Measurements from ENCODE around the gene MYH3.
"Not testable (repeated sequence)": the region's sequence is repeated elsewhere in the genome, so short reads cannot be mapped to it uniquely, and the experiment has no call there.

Gene MYH3

DNA sequence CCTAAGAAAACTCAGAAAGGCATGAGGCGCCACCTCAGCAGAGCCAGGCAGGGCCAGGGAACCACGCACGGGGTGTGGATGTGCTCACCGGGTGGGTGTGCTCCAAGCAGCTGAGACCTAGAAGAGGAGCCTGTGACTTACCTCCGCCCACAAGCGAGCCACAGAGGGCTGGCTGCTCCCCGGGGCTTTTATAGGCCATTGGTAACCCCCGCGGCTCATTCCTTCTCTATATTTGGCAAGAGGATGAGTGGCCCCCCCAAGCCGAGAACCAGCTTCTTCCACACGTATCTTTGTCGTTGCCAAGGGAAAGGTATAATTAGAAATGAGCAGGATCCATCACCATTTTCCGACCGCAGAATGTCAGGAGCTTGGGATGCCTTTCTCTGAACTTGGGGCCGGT, at the start of gene MYH3:
TSS of gene MYH3 (minus strand) at position 162 of the 400 bp plus-strand sequence. CDS start 2,245 bp downstream, outside the sequence.
- no peak for DNase-seq (ENCODE audit: low spot score)

- DNase-seq (ENCODE audit: low spot score), result no peak
These were observed 48.6 kb upstream of the MYH3 start for GRCh38 chr17:10705727-10706126.

- DNase-seq (ENCODE audit: low spot score), result no peak
These were observed 45.5 kb upstream of the MYH3 start for GRCh38 chr17:10702574-10702973.

DNA sequence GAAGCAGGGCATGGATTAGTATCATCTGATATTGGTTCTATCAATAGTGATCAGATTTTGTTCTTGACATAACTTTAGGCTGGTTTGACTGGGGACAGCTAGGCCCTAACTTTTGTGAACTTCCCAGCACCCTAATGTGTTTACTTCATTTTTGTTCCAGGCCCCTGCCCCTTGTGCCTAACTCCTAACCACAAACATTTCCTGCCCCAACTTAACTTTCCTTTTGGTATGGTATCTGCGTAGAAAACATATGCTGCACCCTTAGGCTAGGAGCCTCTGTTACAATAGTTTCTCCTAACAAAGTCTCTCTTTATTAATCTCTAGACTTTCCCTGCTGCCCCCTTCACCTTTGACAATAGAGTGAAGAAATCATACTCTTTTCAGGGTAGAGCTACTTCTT, 42.7 kb upstream of the MYH3 start:
- no peak for DNase-seq (ENCODE audit: low spot score)

DNA sequence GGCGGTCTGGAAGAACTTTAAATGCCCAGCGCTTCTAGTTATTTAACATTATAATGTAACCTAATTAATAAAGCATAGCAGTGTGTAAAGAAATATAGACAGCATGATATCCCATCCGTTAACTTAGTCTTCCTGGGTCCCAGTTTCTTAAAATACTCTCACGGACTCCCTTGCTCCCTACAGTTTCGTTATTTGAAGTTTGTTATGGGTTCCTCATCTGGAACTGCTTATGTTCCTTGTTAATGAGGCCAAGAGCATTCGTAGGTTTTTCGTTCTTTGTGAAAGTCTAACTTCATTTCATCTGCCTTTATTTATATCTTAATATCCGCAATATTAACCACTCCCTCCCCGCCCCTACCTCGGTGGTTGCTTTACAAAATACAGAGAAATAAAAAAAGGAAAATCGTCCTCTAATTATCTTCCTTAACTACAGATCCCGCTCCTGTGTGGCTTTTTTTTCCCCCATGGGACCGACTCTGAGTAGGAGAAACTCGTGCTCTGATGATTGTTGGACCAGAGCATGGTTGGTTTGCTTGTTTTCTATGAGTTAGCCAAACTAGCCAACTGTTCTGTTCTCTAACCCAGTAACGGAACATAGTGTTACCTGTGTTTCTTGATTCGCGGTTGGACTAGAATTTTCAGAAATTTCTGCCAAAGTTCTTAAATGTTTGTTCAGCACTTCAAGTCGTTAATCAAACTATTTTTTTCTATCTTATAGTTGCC, 41.1 kb upstream of the MYH3 start:
- peak; percentile 41 for DNase-seq (ENCODE audit: low spot score)

- peak; percentile 94 for DNase-seq (ENCODE audit: low spot score)
These were observed 40.3 kb upstream of the MYH3 start, which contains the start of the genes ADPRM and SCO1 for GRCh38 chr17:10697092-10698081. Gene ADPRM (plus strand): TSS chr17:10697594. CDS start chr17:10704927, 7,333 bp downstream. Gene SCO1 (minus strand): TSS chr17:10697533. CDS start chr17:10697507, 26 bp downstream.

GRCh38 chr17:10695875-10696407, 38.8 kb upstream of the MYH3 start:
- not testable (repeated sequence) for DNase-seq (ENCODE audit: low spot score)

GRCh38 chr17:10687499-10687898, 30.4 kb upstream of the MYH3 start:
- DNase-seq (ENCODE audit: low spot score), result no peak

DNA sequence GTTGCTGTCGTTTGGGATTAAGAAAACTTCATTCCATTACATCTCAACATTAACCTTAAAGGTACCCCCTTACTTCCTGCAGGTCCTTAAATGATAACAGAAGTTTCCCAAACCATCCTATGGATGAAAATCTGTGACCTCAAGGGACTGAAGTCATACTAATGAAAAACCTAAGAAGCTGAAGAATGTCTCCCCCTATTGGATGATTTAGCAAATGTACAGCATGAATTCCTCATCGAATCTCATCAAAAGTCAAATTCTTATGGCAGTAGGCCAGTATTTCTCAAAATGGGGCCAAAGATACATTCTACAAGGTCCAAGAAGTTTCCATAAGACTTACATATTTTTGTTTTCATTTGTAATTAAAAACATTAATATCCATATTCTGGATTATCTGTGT, 26.7 kb upstream of the MYH3 start:
- peak; percentile 20 for DNase-seq (ENCODE audit: low spot score)

- peak; percentile 42 for DNase-seq (ENCODE audit: low spot score)
These were observed 24.8 kb upstream of the MYH3 start for GRCh38 chr17:10681866-10682446.

DNA sequence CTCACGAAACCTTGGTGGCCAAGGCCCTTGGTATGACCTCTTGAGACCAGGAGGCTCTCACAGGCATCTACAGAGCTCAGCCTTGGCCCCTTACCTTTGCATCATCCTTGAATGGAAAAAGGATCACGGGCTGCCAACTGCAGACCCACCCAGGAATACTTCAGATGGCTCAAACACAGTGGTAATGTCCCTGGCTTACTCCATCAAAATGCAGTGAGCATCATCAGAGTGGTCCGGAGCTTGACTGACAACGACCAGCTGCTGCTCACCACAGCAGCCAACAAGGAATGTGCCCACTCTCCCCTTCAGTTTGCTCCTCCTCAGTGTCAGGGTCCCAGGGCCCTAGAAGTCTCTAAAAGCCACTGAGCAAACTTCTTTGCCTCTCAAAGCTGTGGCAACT, 17.6 kb upstream of the MYH3 start:
- no peak for DNase-seq (ENCODE audit: low spot score)

- DNase-seq (ENCODE audit: low spot score), result no peak
These were observed 16.2 kb upstream of the MYH3 start for GRCh38 chr17:10673312-10673711.

DNA sequence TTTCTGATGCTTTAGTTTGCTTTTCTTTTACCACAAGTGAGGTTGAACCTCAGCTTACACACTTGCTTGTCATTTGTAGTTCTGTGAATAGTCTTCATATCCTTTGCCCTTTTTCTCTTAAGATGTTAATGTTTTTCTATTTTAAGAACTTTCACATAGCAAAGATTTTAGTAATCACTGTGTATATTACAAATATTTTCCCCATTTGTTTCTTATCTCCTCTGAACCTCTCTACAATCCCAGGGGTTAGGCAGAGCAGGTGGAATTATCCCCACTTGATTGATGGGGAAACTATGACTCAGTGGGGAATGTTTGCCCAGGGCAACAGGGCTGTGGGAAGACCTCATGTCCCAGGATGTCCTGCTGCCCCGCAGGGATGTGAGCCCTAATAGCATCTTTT, 11.7 kb upstream of the MYH3 start:
- DNase-seq (ENCODE audit: low spot score), result peak; percentile 37

DNA sequence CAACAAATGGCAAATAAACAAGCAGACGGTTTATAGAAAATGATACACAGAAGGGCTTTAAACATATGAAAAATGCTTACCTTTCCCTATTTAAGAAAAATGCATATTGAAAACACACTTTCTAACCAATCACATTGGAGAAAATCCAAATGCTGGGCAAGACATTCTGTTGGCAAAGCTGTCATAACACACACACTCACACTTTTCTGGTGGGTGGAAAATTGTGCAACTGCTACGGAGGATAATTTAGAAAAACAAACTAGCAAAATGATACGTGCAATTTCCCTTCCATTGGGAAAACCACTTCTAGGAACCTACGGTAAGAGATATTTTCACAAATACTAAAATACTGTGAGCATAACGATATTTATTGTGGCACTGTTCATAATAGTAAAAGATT, 9.8 kb upstream of the MYH3 start:
- DNase-seq (ENCODE audit: low spot score), result no peak

DNA sequence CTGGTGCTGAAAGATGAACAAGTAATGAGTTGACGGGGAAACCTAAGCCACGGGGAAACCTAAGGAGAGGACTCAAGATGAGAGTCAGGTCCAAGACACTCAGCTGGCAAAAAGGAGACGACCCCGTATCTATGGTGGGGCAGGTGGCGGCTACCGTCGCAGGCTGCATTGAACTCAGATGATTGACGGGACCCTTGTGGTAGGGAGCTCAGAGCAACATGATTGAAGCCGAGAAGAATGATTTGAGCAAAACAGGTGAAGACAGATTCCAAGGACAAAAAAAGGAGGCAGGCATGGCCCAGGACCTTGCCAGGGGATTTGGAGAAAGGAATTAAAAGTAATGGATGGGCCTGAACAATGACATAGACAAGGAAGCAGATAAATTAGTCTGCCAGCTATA, 7.5 kb upstream of the MYH3 start:
- no peak for DNase-seq (ENCODE audit: low spot score)

DNA sequence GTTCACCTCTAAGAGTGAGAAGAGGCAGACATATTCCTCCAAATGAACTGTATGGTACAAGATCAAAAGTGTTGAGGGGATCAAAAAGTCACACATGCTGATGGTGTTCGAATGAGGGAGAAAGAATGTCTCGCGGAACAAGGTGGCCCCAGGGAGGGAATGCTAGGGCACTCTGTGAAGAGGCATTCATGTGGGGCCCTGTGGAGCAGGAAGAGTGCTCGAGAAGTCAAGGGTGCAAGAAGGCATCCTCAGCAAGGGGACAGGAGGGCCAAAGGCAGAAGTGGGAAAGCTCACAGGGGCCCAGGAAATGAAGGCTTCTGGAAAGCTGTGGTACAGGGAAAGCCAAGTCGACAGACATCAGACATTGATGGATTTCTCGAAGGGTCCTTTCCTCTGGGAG, 6.1 kb upstream of the MYH3 start:
- no peak for DNase-seq (ENCODE audit: low spot score)

- no peak for DNase-seq (ENCODE audit: low spot score)
These were observed 4.3 kb upstream of the MYH3 start for GRCh38 chr17:10661437-10661836.

DNA sequence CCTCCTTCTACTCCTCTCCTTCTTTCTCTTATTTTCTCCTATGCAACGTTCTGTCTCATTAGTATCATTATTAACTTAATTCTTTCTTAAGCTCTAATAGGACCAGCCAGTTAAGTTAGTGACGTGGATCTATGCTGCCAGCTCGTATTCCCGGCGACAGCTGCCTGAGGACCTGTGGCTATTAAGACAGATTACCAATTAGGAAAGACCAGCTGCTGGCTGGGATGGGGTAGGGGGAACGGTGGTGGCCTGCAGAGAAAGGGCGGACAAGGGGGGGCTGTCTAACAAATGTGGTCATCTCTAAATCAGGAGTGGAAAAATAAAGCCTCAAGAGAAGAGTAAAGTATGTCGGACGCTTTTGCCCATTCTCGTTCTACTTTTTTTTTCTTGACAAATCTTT, 770 bp upstream of the MYH3 start:
- no peak for DNase-seq (ENCODE audit: low spot score)

GRCh38 chr17:10653987-10654386, 3.1 kb downstream of the MYH3 start:
- DNase-seq (ENCODE audit: low spot score), result no peak

DNA sequence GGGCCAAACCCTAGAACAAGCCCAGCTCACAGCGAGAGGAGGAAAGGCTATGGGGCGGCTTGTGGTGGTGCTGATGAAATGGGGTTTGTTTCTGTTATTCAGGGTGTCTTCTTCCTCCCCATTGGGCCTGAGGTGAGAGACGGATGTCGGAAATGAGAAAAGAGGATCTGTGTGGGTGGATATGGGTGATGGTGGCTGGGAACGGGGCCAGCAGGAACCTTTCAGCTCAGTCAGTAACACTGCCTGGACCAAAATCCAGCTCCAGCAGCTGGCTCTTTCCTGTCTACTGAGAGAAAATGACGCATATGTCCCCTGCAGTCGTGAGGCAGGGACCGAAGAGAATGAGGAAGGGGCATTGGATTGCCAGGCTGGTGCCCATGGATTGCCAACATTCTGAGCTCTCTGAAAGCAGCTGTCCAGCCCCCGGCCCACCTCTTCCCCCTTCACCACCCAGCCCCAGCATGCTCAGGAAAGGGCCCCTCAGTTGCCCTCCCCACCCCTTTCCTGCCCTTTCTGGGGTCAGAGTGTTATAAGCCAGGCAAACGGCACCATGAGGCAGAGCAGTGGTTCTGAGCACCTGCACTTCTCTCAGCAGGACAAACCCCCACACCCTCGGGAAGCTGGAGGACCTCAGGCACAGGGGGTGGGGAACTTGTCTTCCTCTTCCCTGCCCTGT, 4.0 kb downstream of the MYH3 start:
- no peak for DNase-seq (ENCODE audit: low spot score)

DNA sequence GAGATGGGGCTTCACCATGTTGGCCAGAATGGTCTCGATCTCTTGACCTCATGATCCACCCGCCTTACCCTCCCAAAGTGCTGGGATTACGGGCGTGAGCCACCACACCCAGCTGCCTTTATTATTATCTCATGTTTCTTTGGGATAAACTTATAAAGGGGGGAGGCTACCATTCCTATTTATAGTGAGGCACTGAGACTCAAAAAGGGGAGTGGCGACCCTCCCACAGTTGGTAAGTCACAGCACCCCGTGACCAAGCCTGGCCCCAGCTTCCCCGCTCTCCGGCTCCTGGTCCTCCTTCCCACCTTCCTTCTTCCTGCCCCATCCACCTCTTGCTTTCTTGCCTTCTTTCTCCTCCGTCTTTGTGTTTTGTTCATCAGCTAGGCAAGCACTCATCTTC, 5.2 kb downstream of the MYH3 start:
- DNase-seq (ENCODE audit: low spot score), result no peak

DNA sequence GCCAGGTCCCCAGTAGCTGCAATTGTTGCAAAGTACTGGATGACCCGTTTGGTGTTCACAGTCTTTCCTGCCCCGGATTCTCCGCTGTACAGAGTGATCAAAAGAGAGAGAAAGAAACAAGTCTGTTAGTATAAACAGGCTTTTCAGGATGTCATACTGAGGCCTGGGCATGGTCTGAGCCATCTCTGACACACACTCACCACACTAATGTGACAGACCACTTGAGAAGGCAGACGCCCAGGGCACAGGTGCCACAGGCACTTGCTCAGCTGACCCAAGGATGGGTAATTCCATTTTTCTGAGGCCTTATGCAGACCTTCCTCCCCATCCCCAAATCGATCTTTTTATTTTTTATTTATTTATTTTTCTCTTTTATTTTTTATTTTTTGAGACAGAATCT, 7.5 kb downstream of the MYH3 start:
- DNase-seq (ENCODE audit: low spot score), result no peak

Data from AG08395 (cell line).